ENCODE measurements around the gene RAD52.

The RAD52 gene

DNA sequence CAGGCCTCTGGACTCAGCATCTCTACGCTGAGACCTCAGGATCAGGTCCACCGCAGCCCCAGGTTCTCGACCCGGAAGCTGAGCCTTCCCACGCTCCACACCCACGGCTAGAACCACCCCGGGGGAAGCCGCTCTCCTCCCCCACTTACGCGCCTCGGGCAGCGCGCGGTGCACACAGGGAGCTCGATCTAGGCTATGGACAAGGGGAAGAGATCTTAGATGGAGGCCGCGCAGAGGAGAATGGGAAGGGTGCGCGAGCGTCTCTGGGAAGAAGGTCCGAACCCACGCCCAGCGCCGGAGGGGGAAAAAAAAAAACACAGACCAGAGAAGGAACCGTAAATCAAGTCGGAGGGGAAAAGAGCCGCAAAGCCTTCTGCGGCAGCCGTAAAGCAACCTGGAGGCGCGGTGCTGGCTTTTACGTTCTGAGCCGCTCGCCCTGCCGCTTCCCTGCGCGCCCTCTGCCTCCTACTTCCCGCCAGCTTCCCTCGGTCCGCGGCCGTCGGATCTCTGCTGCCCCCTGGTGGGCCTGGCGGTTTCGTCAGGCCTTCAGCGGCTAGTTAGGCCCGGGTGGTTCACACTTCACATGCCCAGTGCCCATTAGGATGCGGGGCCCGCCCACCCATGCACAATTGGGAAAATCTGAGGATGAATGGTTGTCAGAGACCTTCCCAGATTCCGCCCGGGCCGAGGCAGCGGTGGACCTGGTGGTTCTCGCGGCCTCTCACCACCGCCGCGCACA is at the start of gene RAD52:
RAD52 (minus strand) TSS at position 242 of the 739 bp plus-strand sequence. CDS start 16,636 bp downstream, outside the sequence.
- DNase-seq: peak; percentile 87

DNA sequence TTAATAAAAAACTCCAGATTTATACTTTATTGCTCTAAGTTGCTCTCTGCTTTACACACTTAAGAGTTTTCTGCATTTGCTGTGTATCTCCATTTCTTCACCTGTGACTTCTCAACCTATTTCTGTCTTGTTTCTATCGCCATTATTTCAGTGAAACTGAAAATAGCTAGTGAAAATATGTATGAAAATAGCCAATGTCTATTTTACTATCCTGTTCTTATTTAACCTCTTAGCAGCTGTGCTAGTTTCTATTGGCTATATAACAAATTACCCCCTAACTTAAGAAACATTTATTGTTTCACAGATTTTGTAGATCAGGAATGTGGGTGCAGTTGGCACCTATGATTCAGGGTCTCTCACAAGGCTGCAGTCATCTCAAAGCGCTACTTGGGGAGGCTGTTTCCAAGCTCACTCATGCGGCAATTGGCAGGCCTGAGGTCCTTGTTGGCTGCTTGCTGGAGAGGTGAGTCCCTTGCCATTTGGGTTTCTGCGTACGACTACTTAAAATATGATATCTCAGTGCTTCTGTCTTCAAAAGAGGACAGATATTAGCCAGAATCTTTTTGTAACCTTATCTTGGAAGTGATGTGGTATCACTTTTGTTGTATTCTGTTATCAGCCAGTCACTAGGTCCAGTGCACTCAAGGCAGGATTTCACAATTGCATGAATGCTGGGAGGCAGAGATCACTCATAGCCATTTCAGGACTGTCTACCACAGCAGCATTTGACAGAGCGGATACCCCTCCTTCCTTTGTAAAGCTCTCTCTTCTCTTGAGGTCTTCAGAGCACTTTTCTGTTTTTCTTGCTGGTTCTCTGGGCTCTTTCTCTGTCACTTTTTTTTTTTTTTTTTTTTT is 48.8 kb upstream of the RAD52 start:
- DNase-seq: no peak

DNA sequence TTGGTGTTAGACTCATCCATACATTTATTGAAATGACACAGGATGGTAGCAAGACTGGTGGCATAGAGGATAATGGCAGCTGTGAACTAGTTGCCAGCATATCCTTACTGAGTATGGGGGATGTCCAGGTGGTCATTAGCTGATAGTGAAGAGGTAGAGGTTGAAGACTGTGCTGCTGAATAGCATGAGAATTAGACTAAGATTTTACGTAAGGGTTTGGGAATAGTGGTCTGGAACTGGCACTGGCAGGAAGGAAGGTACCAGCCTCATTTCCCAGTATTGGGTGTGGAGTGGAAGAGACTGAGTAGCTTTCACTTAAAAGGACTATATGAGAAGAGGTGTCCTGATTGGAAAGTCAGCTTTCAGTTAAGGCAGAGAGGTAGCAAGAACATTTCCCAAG is 48.0 kb upstream of the RAD52 start:
- no peak for DNase-seq

DNA sequence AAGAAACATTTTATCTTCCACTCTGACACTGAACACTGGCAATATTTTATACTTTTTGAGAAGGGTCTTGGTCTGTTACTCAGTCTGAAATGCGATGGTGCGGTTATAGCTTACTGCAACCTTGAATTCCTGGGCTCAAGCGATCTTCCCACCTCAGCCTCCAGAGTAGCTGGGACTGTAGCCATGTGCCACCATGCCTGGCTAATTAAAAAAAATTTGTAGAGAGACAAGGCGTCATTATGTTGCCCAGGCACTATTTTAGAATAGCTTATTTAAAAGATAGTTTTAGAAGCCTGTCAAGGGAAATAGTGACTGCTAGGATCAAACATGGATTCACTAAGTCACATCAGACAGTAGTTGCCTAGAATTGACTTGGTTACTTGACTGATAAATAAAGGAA is 47.4 kb upstream of the RAD52 start:
- no peak for DNase-seq

DNA sequence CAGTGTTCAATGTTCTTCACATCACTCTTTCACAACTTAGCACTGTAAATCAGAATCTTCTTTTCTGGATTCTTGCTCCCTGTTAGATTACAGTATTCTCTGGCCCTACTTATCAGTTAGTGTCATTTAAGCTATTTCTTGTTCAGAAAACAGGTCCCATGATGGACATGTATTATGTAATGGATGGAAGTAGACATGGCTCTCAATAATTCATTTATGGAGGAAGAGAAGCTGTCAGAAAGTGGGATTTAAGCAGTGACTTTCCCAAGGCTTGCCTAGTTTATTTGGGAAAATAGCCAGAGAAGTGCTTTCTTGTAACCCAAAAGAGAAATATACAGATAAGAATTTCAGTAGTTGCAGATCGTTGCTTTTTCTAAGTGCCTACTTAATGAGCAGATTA is 43.2 kb upstream of the RAD52 start:
- DNase-seq: no peak

- peak; percentile 61 for DNase-seq
Measured at GRCh38 chr12:991350-992333, 42.1 kb upstream of the RAD52 start.

GRCh38 chr12:990661-991349 is 41.3 kb upstream of the RAD52 start, which contains the start of gene ERC1:
Gene ERC1 (plus strand): TSS chr12:991223. CDS start chr12:1027904, 36,681 bp downstream.
- peak; percentile 61 for DNase-seq

- peak; percentile 4 for DNase-seq
Measured at GRCh38 chr12:989751-990660, 40.5 kb upstream of the RAD52 start.

- DNase-seq: no peak
Measured at GRCh38 chr12:989051-989450, 39.6 kb upstream of the RAD52 start.

DNA sequence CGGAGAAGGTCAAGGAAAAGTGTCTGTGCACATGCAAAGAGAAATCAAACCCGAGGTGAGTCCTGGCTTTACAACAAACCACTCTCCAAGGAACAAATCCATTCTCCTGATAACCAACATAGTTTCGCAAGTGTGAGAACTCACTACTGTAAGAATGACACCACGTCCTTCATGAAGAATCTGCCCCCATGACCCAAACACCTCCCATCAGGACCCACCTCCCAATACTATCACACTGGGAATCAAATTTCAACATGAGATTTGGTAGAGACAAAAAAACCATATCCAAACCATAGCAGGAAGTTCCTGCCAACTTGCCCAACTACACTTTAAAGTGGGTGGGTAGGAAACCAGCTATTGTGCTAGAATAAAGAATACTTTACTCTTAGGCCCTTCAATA is 39.2 kb upstream of the RAD52 start:
- DNase-seq: no peak

- DNase-seq: no peak
Measured at GRCh38 chr12:981961-982360, 32.5 kb upstream of the RAD52 start.

DNA sequence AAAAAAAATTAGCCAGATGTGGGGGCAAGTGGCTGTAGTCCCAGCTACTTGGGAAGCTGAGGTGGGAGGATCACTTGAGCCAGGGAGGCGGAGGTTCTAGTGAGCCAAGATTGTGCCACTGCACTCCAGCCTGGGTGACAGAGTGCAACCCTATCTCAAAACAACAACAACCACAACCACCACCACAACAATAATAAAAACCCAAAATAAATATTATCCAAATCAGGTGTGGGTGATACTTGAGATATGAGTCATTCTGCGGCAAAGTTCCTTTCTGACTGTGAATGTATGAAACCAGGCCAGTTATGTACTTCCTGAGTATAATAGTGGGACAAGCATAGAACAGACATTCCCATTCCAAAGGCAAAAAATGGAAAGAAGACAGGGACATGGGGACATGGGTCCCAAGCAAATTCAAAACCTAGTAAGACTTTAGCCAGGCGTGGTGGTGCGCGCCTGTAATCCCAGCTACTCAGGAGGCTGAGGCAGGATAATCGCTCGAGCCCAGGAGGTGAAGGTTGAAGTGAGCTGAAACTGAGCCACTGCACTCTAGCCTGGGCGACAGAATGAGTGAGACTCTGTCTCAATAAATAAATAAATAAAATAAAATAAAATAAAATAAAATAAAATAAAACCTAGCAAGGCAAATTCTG is 31.8 kb upstream of the RAD52 start:
- DNase-seq: no peak

- DNase-seq: no peak
Measured at GRCh38 chr12:979349-979748, 29.9 kb upstream of the RAD52 start.

GRCh38 chr12:977156-977555 is 27.7 kb upstream of the RAD52 start:
- DNase-seq: no peak

GRCh38 chr12:976644-977043 is 27.1 kb upstream of the RAD52 start:
- no peak for DNase-seq

DNA sequence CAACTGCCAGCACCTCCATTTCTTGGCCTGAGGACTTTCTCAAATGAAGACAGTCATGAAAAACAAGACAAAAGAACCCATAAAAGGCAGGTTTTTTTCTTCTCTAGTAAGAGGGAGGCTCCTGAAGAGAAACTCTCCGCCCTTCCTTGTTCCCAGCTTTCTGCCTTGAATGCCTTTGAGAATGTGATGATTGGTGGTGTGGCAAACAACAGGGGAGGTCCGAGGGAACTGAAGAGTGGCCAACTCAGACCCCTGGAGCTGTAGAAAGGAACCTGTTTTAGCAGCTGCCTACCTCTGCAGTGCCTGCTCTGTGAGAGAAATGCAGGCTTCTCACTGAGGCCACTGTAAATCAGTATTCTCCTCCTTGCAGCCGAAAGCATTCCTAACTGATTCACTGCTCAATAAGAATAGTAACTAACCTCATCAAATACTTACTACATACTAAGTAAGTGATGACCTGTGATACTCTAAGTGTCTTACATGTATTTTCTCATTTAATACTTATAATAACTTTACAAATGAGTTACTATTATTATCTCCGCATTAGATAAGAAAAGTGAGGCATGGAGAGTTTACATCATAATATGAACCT is 24.9 kb upstream of the RAD52 start:
- DNase-seq: no peak

GRCh38 chr12:971991-972390 is 22.5 kb upstream of the RAD52 start:
- DNase-seq: no peak

DNA sequence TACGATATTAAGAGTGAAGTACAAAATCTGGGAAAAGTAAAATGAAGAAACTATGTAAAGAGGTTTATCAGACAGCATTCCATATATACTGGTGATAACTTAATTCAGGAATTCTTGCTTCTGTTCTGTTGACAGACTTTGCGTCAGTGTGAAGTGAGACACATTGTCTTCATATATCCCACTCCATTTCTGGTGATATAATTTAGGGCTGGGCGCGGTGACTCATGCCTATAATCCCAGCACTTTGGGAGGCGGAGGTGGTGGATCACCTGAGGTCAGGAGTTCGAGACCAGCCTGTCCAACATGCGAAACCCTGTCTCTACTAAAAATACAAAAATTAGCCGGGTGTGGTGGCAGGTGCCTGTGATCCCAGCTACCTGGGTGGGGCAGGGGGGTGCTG is 20.3 kb upstream of the RAD52 start:
- no peak for DNase-seq

- DNase-seq: no peak
Measured at GRCh38 chr12:968545-968944, 19.1 kb upstream of the RAD52 start.

GRCh38 chr12:967641-968040 is 18.1 kb upstream of the RAD52 start:
- DNase-seq: no peak
